DOHH2 (cell line): ENCODE results near the gene RASAL1.
A peak's percentile ranks its signal among the peaks of the same experiment; 100 is the strongest.

Experiments used
- H3F3A ChIP-seq: fragments of 200-600 bp; sonication (generic), shearing (Covaris generic); 2 replicates; pipeline ENCODE4 v1.6.0; 2016; ENCODE audit warnings: antibody characterized with exemption, mild to moderate bottlenecking; ENCODE audit not compliant: control insufficient read depth, insufficient read depth
- H3K27ac ChIP-seq: fragments of 200-600 bp; sonication (generic); 2 replicates; pipeline ENCODE4 v1.5.1; 2014; ENCODE audit warnings: low read depth, mild to moderate bottlenecking, low read length, moderate library complexity
- H3K27me3 ChIP-seq: fragments of 200-600 bp; sonication (generic); 2 replicates; pipeline ENCODE4 v1.6.1; 2014; ENCODE audit warnings: mild to moderate bottlenecking, low read length, mixed read lengths; ENCODE audit not compliant: control insufficient read depth
- H3K36me3 ChIP-seq: fragments of 200-600 bp; sonication (generic); 2 replicates; pipeline ENCODE4 v1.6.1; 2014; ENCODE audit warnings: mild to moderate bottlenecking, low read length, moderate library complexity, mixed read lengths; ENCODE audit not compliant: control insufficient read depth
- H3K4me1 ChIP-seq: fragments of 200-600 bp; sonication (generic); 2 replicates; pipeline ENCODE4 v1.6.1; 2014; ENCODE audit warnings: mild to moderate bottlenecking, low read length, mixed read lengths; ENCODE audit not compliant: control insufficient read depth
- H3K4me2 ChIP-seq: fragments of 200-600 bp; sonication (generic); 2 replicates; pipeline ENCODE4 v1.6.0; 2014; ENCODE audit warnings: mild to moderate bottlenecking, low read length, moderate library complexity
- H3K4me3 ChIP-seq: fragments of 200-600 bp; sonication (generic); 2 replicates; pipeline ENCODE4 v1.5.1; 2014; ENCODE audit warnings: mild to moderate bottlenecking, low read length, mixed read lengths
- H3K79me2 ChIP-seq: fragments of 200-600 bp; sonication (generic); 2 replicates; pipeline ENCODE4 v1.6.1; 2014; ENCODE audit warnings: mild to moderate bottlenecking, low read length, mixed read lengths; ENCODE audit not compliant: control insufficient read depth
- H3K9me2 ChIP-seq: fragments of 200-600 bp; sonication (generic); replicated peaks from 2 replicates; pipeline ENCODE4 v1.6.1; 2014; ENCODE audit warnings: mild to moderate bottlenecking, low read length, mixed read lengths; ENCODE audit not compliant: control insufficient read depth
- H3K9me3 ChIP-seq: fragments of 200-600 bp; sonication (generic); 2 replicates; pipeline ENCODE4 v1.6.1; 2014; ENCODE audit warnings: antibody characterized with exemption, low read length, mixed read lengths; ENCODE audit not compliant: control insufficient read depth, insufficient read depth
- H4K20me1 ChIP-seq: fragments of 200-600 bp; sonication (generic); 2 replicates; pipeline ENCODE4 v1.6.0; 2014; ENCODE audit warnings: low read depth, mild to moderate bottlenecking, antibody characterized with exemption, low read length, moderate library complexity; ENCODE audit not compliant: control insufficient read depth, insufficient read depth
- CTCF ChIP-seq: fragments of 200-600 bp; sonication (generic); IDR thresholded peaks from one replicate; pipeline ENCODE4 v1.5.1; 2014; ENCODE audit warnings: antibody characterized with exemption, mild to moderate bottlenecking, low read depth, low read length; ENCODE audit not compliant: poor library complexity, severe bottlenecking
- EZH2phosphoT487 ChIP-seq: fragments of 200-600 bp; sonication (generic); IDR thresholded peaks from 2 replicates; pipeline ENCODE4 v1.6.1; 2017; ENCODE audit warnings: borderline replicate concordance, mild to moderate bottlenecking, antibody characterized with exemption, low read length, moderate library complexity, mixed read lengths

RASAL1 gene

GRCh38 chr12:113091506-113091905, 44.1 kb downstream of the RASAL1 start:
- Histone ChIP-seq H3K4me3 (peak overlapping the region; percentile 43; the same call in 1 of the 2 replicates), H3K9me2 (no peaks in the 10 kb centered on the region), H3K27me3 (no peaks in the 10 kb centered on the region), H3K79me2 (peaks cover 67% of the 10 kb centered on the region), H3K9me3 (no peaks in the 10 kb centered on the region), H3F3A (peaks cover 67% of the 10 kb centered on the region), H3K36me3 (peaks cover 95% of the 10 kb centered on the region), H3K4me2 (peak overlapping the region; percentile 98), H3K27ac (peak overlapping the region; percentile 97), H3K4me1 (peaks cover 96% of the 10 kb centered on the region), H4K20me1 (no peaks in the 10 kb centered on the region)
- TF ChIP-seq EZH2phosphoT487 = no peak
- TF ChIP-seq CTCF = no peak

GRCh38 chr12:113090740-113091139, 44.8 kb downstream of the RASAL1 start:
- TF ChIP-seq EZH2phosphoT487 (no peak), CTCF (no peak)
- H3K79me2 ChIP-seq = peaks cover 75% of the 10 kb centered on the region
- H3K9me2 ChIP-seq = no peaks in the 10 kb centered on the region
- H3K27ac ChIP-seq = peak overlapping the region; percentile 97
- H3K27me3 ChIP-seq = no peaks in the 10 kb centered on the region
- H3F3A ChIP-seq = peaks cover 72% of the 10 kb centered on the region
- no peaks in the 10 kb centered on the region for H3K9me3 ChIP-seq
- peaks cover 94% of the 10 kb centered on the region for H3K36me3 ChIP-seq
- peak overlapping the region; percentile 98 for H3K4me2 ChIP-seq
- peaks cover 97% of the 10 kb centered on the region for H3K4me1 ChIP-seq
- H3K4me3 ChIP-seq = peak overlapping the region; percentile 43
- no peaks in the 10 kb centered on the region for H4K20me1 ChIP-seq

DNA sequence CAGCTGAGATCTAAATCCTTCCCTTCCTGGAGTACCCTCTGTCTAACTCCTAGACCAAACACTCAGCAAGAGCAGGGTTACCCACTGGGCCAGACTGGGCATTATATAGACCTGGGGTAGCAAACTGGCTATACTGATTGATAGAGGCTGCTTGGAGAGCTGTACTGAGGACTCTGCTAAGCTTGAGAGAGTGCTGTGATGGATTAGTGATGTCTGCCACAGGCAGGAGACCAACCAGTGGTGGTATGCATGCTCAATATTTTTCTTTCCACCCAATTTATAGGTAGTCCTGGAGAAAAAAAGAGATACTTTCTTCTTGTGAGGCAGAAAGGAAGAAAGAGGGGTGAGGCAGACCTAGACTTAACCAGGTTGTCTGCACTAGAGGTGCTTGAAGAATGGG, 45.7 kb downstream of the RASAL1 start:
- H3K4me1 ChIP-seq = peaks cover 97% of the 10 kb centered on the region
- peak overlapping the region; percentile 43 for H3K4me3 ChIP-seq
- no peaks in the 10 kb centered on the region for H3K27me3 ChIP-seq
- TF ChIP-seq CTCF = no peak
- H3K9me3 ChIP-seq = no peaks in the 10 kb centered on the region
- peaks cover 75% of the 10 kb centered on the region for H3F3A ChIP-seq
- H3K79me2 ChIP-seq = peaks cover 82% of the 10 kb centered on the region
- no peaks in the 10 kb centered on the region for H4K20me1 ChIP-seq
- H3K36me3 ChIP-seq = peaks cover 94% of the 10 kb centered on the region
- H3K9me2 ChIP-seq = no peaks in the 10 kb centered on the region
- H3K4me2 ChIP-seq = peak overlapping the region; percentile 98
- H3K27ac ChIP-seq = peak overlapping the region; percentile 97
